ENCODE measurements around the gene NPPA. TPM values are rescaled to one million over a fixed set of nuclear protein-coding genes. Genes with fewer than 3 reads are reported as not detected.
A peak's percentile ranks its signal among the peaks of the same experiment; 100 is the strongest.

Gene NPPA
- polyA plus RNA-seq, 3 donors from 2014 or later, result not detected

DNA sequence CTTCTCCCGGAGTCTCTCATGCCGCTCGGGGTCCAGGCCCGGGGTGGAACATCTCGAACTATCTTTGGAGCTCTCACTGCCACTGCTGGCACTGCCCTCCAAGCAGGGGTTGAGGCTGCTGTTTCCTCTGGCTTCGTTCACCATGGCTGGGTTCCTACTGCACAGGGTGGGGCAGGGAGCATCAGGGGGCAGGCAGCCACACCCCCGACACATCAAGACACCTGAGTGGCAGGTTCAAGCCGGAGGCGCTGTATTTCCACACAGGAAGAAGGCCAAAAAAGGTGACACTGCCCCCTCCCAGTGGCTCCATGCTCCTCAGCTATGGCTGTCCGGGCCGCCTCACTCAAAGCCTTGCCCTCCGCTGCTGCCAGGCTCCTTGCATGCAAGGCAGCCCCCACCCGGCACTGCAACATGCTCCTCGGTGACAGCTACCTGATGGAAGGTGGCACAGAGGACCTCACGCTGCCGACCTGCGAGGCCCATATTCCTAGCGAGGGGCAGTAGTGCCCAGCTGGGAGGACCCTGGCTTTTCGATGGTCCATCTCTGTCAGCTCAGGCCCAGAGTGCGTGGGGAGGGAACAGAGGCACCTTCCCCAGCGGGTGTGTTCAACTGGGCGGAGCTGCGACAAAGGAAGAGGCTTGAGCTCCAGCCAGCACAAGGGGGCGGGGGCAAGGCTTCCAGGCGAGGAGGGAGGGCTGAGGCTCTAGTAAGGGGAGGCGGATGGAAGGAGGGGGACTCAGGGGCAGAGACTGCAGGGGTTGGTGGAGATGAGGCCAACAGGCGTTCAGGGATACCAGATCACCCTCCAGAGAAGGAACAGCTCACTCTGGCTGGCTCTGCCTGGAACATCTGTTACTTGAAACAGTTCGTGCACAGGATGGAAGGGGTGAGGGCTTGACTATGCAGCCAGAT lies 44.4 kb downstream of the NPPA start:
- H3K4me1 Mint-ChIP-seq, result peaks cover 66 to 70% of the 10 kb centered on the region in 2 donors
- peak overlapping the region; percentile 91 to 100 (median 97) for H3K4me3 Mint-ChIP-seq
- DNase-seq, result peak; percentile 76 to 79 (median 78)
- peak overlapping the region; percentile 91 to 99 (median 94) for H3K27ac Mint-ChIP-seq
- peaks cover 0 to 13% (median 0%) of the 10 kb centered on the region in 3 donors for H3K36me3 Mint-ChIP-seq
- peaks cover 0 to 14% (median 7%) of the 10 kb centered on the region in 3 donors for H3K27me3 Mint-ChIP-seq (ENCODE audit: low read depth in 3 of 3)
- no peaks in the 10 kb centered on the region for H3K9me3 Mint-ChIP-seq

GRCh38 chr1:11802616-11802972 lies 45.0 kb downstream of the NPPA start:
- Mint-ChIP-seq H3K27ac (peak overlapping the region; percentile 84 to 99 (median 92)), H3K36me3 (peaks cover 0 to 13% (median 0%) of the 10 kb centered on the region in 3 donors), H3K9me3 (no peaks in the 10 kb centered on the region), H3K4me1 (peaks cover 60 to 64% of the 10 kb centered on the region in 2 donors), H3K4me3 (peak overlapping the region; percentile 91 to 100 (median 97)), H3K27me3 (ENCODE audit: low read depth in 3 of 3) (peaks cover 0 to 14% (median 7%) of the 10 kb centered on the region in 3 donors)
- DNase-seq, result peak in 1 of 3 donors; percentile 20

DNA sequence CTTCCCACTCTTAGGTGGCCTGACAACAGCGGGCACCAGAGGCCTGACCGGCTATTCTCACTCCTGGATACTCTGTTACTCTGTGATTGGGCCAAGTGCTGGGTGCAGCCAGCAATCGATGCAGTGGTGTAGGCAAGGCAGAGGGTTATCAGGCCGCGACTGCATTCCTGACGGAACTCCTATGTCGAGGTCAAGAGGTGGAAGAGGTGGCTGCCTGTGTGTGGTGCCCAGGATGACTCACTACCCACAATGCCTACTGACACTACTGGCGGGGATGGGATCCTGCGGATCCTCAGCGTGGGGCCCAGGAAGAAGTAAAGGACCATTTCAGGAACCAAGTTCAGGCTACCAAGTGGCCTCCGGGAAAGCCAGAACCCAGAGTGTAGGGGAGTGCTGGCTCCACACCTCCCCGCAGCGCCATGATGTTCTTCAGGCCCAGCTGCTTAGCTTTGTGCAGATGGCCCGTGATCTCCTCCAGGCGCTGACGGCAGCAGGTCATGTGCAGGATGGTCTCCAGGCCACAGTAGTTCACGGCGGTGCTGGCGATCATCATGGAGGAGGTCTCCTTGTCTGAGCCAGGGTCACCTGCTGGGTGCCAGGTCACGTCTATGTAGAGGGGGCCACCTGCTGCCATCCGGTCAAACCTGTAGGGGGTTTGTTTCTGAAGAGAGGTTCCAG lies 46.7 kb downstream of the NPPA start:
- Mint-ChIP-seq H3K27me3 (ENCODE audit: low read depth in 3 of 3) (peaks cover 0 to 11% (median 4%) of the 10 kb centered on the region in 3 donors), H3K4me1 (peaks cover 43 to 48% of the 10 kb centered on the region in 2 donors), H3K27ac (peak overlapping the region in 3 of 6 donors; percentile 12 to 71 (median 13)), H3K4me3 (peak overlapping the region in 4 of 5 donors; percentile 22 to 94 (median 59)), H3K9me3 (no peaks in the 10 kb centered on the region), H3K36me3 (peaks cover 0 to 13% (median 0%) of the 10 kb centered on the region in 3 donors)
- no peak for DNase-seq

DNA sequence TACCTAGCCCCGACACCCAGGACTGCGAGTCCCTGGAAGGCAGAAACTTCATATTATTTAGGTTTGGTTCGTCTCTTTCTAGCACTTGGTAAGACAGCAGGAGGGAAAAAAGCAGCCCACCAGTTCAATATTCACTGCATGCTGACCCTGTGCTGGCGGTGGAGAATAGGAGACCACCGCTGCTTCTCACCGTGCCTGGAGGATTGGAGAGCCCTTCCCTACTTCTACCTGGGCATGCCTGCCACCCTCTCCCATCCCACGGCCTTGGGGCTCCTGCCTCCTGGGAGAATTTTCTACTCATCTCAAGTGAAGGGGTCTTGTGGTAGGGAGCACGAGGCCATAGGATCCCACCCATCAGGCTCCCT lies 47.2 kb downstream of the NPPA start:
- Mint-ChIP-seq H3K27me3 (ENCODE audit: low read depth in 3 of 3) (peaks cover 0 to 6% (median 1%) of the 10 kb centered on the region in 3 donors), H3K9me3 (no peaks in the 10 kb centered on the region), H3K4me1 (peaks cover 41 to 48% of the 10 kb centered on the region in 2 donors), H3K27ac (peak overlapping the region in 1 of 6 donors; percentile 13), H3K36me3 (peaks cover 3 to 18% (median 4%) of the 10 kb centered on the region in 3 donors), H3K4me3 (no peak overlapping the region)
- no peak for DNase-seq

GRCh38 chr1:11799896-11800295 lies 47.7 kb downstream of the NPPA start:
- H3K9me3 Mint-ChIP-seq, result no peaks in the 10 kb centered on the region
- H3K27me3 Mint-ChIP-seq (ENCODE audit: low read depth in 3 of 3), result peaks cover 0 to 6% (median 1%) of the 10 kb centered on the region in 3 donors
- peaks cover 40 to 44% of the 10 kb centered on the region in 2 donors for H3K4me1 Mint-ChIP-seq
- peak overlapping the region in 1 of 6 donors; percentile 13 for H3K27ac Mint-ChIP-seq
- DNase-seq, result no peak
- no peak overlapping the region for H3K4me3 Mint-ChIP-seq
- peaks cover 5 to 21% (median 6%) of the 10 kb centered on the region in 3 donors for H3K36me3 Mint-ChIP-seq

DNA sequence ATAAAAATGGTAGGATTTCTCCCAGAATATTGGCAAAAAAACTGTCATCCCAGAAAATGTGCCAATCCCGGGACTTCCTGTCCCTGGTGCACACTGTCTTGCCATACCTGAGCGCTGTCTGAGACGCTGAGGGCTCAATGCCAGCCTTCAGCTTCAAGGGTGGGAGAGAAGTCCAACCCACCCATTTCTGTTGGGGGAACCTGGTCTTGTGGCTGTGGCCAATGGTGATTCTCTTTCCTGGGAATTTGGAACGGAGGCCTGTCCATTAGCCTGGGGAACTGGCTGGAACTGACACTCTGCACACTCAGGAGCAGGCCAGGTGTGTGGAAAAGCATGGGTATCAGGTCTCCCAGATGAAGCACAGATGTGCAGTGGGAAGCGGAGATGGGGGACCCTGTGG lies 48.5 kb downstream of the NPPA start:
- Mint-ChIP-seq H3K4me3 (no peak overlapping the region), H3K27ac (no peak overlapping the region), H3K9me3 (no peaks in the 10 kb centered on the region)

DNA sequence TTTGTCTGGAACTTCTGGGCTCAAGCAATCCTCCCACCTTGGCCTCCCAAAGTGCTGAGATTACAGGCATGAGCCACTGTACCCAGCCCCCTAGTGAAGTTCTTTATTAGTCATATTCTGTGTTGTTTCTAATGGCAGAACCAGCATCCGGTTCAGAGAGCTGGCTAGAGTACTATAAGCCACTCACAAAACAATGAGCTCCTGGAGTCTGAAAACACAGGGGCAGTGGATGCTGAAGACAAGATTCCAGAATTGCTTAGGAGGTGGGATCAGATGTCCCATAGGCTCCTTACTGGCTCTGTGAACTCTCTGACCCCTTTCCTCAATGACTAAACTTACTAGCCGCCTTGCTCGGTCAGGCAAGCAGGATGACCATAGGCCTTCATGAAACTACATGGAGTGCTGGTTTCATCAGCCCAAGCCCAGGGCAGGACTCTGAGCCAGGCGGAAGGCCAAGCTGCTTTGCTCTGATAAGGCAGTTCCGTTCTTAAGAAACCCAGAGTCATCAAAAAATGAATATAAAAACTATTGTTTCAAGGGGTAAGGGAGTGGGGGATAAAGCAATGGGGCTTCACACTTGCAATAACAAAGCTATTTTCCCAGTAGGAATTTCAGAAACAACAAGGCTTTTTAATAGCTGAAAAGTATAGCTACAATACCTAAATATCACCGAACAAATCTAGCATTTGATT lies 49.9 kb downstream of the NPPA start:
- H3K9me3 Mint-ChIP-seq, result no peaks in the 10 kb centered on the region
- peaks cover 17 to 22% of the 10 kb centered on the region in 2 donors for H3K4me1 Mint-ChIP-seq
- H3K4me3 Mint-ChIP-seq, result no peak overlapping the region
- peaks cover 5 to 26% (median 6%) of the 10 kb centered on the region in 3 donors for H3K36me3 Mint-ChIP-seq
- peaks cover 0 to under 1% (median 0%) of the 10 kb centered on the region in 3 donors for H3K27me3 Mint-ChIP-seq (ENCODE audit: low read depth in 3 of 3)
- no peak overlapping the region for H3K27ac Mint-ChIP-seq
- no peak for DNase-seq

More for the DNA sequence above, 48.5 kb downstream of the NPPA start:
- Mint-ChIP-seq H3K36me3 (peaks cover 5 to 26% (median 6%) of the 10 kb centered on the region in 3 donors), H3K4me1 (peaks cover 32 to 37% of the 10 kb centered on the region in 2 donors), H3K27me3 (ENCODE audit: low read depth in 3 of 3) (peaks cover 0 to 4% (median 1%) of the 10 kb centered on the region in 3 donors)
- no peak for DNase-seq

- Mint-ChIP-seq H3K4me1 (peaks cover 3 to 8% of the 10 kb centered on the region in 2 donors), H3K9me3 (no peaks in the 10 kb centered on the region), H3K36me3 (peaks cover 11 to 31% (median 11%) of the 10 kb centered on the region in 3 donors), H3K27ac (no peak overlapping the region), H3K27me3 (ENCODE audit: low read depth in 3 of 3) (peaks cover 0 to 1% (median 0%) of the 10 kb centered on the region in 3 donors), H3K4me3 (no peak overlapping the region)
- no peak for DNase-seq
Measured at GRCh38 chr1:11796036-11796828, 51.4 kb downstream of the NPPA start.

Other genes with a start within 250 kb of the NPPA start
- 10 to 100 TPM in 2 of 3 donors, 1 to 10 TPM in 1; 5.6 to 15.5 (median 14.4) TPM for gene FBXO2, start 193.4 kb downstream of the NPPA start, polyA plus RNA-seq
- 10 to 100 TPM in 2 of 3 donors, 1 to 10 TPM in 1; 8.6 to 13.4 (median 12.5) TPM for gene FBXO44, start 192.9 kb downstream of the NPPA start, polyA plus RNA-seq
- gene FBXO6, start 183.6 kb downstream of the NPPA start, polyA plus RNA-seq, result 100 to 1,000 TPM; 105 to 164 (median 121) TPM
- gene MAD2L2, start 166.6 kb downstream of the NPPA start, polyA plus RNA-seq, result 100 to 1,000 TPM; 103 to 182 (median 163) TPM
- under 1 TPM; 0.29 to 0.94 (median 0.58) TPM for gene DRAXIN, start 156.1 kb downstream of the NPPA start, polyA plus RNA-seq
- gene AGTRAP, start 111.6 kb downstream of the NPPA start, polyA plus RNA-seq, result 100 to 1,000 TPM; 319 to 591 (median 324) TPM
- 1 to 10 TPM in 1 of 3 donors, not detected in 2; 3.0 TPM for gene C1orf167, start 85.6 kb downstream of the NPPA start, polyA plus RNA-seq
- 10 to 100 TPM in 1 of 3 donors, 1 to 10 TPM in 2; 5.0 to 15.2 (median 7.6) TPM for gene MTHFR, start 41.8 kb downstream of the NPPA start, polyA plus RNA-seq
- gene CLCN6, start 41.6 kb downstream of the NPPA start, polyA plus RNA-seq, result 1 to 10 TPM; 1.1 to 3.6 (median 1.5) TPM
- gene NPPB, start 11.2 kb upstream of the NPPA start, polyA plus RNA-seq, result not detected
- gene KIAA2013, start 78.6 kb upstream of the NPPA start, polyA plus RNA-seq, result 10 to 100 TPM; 47.4 to 78.3 (median 52.0) TPM
- 10 to 100 TPM; 36.2 to 81.9 (median 73.8) TPM for gene PLOD1, start 86.9 kb upstream of the NPPA start, polyA plus RNA-seq
- gene MFN2, start 132.7 kb upstream of the NPPA start, polyA plus RNA-seq, result 10 to 100 TPM; 34.9 to 55.9 (median 37.7) TPM
- 10 to 100 TPM; 29.0 to 34.4 (median 32.4) TPM for gene MIIP, start 171.7 kb upstream of the NPPA start, polyA plus RNA-seq
- under 1 TPM in 1 of 3 donors, not detected in 2; 0.09 TPM for gene TNFRSF8, start 215.5 kb upstream of the NPPA start, polyA plus RNA-seq

All from immature natural killer cell (primary cell).